ENCODE data around the gene KCNT2.

The KCNT2 gene

DNA sequence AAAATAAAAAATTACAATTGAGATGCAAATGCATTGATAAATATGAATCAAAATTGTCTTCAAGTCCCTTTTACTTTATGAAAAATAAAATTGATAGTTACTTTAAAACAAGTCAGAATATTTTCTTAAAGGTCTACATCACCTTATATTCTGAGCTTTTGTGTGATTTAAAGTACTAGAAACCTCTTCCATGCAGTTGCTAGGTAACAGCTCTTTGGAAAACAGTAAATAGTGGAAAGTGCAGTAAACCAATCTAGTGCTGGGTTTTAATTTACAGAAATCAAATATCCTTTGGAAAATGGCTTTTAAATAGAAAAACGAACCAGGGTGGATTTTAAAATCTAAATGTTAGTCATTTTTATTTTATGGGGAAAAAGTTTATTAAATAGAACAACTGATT is 227.9 kb downstream of the KCNT2 start:
- H3K23ac ChIP-seq (ENCODE audit: low read length in 2 of 2) = no peak overlapping the region
- H3K36me3 ChIP-seq (ENCODE audit: control insufficient read depth in 1 of 2, insufficient read depth in 2 of 2, low read depth in 1 of 2, low read length in 2 of 2) = no peaks in the 10 kb centered on the region
- H2BK12ac ChIP-seq (ENCODE audit: low read length in 2 of 2) = no peak overlapping the region
- H3K4me2 ChIP-seq (ENCODE audit: low read length, poor library complexity, severe bottlenecking) = no peak overlapping the region
- H3K4me3 ChIP-seq (ENCODE audit: insufficient read depth in 1 of 2, low read depth in 1 of 2, low read length in 2 of 2) = no peak overlapping the region
- H3K9me3 ChIP-seq (ENCODE audit: control insufficient read depth, low read length) = no peaks in the 10 kb centered on the region
- H3K27me3 ChIP-seq (ENCODE audit: control insufficient read depth in 1 of 2, insufficient read depth in 1 of 2, low read length in 2 of 2) = no peaks in the 10 kb centered on the region
- no peaks in the 10 kb centered on the region for H3K4me1 ChIP-seq (ENCODE audit: control insufficient read depth, insufficient read depth, low read depth, low read length)
- H2BK5ac ChIP-seq (ENCODE audit: low read depth, low read length, poor library complexity, severe bottlenecking) = no peak overlapping the region
- H2AFZ ChIP-seq (ENCODE audit: low read depth, low read length) = no peak overlapping the region
- H4K8ac ChIP-seq (ENCODE audit: low read length) = no peak overlapping the region
- H3K4ac ChIP-seq (ENCODE audit: low read depth in 1 of 2, low read length in 2 of 2) = no peak overlapping the region
- no peak overlapping the region for H4K91ac ChIP-seq (ENCODE audit: low read length)
- no peak overlapping the region for H3K27ac ChIP-seq (ENCODE audit: low read length, poor library complexity, severe bottlenecking)
- H3K79me1 ChIP-seq (replicated peaks; ENCODE audit: low read length, poor library complexity, severe bottlenecking) = no peaks in the 10 kb centered on the region
- H3K9ac ChIP-seq (ENCODE audit: low read length) = peak overlapping the region; percentile 27
- no peak overlapping the region for H2BK120ac ChIP-seq (ENCODE audit: low read depth, low read length)
- no peak overlapping the region for H3K18ac ChIP-seq (ENCODE audit: low read depth in 1 of 2, low read length in 2 of 2)
- DNase-seq = peak; percentile 53
- no peak overlapping the region for H2BK15ac ChIP-seq (ENCODE audit: low read depth, poor library complexity, severe bottlenecking)
- H3K14ac ChIP-seq (ENCODE audit: low read length in 2 of 2) = no peak overlapping the region
- no peak overlapping the region for H2AK5ac ChIP-seq (ENCODE audit: low read length, severe bottlenecking)
- no CpG with 5 or more reads among the region's 1 CpG for WGBS

DNA sequence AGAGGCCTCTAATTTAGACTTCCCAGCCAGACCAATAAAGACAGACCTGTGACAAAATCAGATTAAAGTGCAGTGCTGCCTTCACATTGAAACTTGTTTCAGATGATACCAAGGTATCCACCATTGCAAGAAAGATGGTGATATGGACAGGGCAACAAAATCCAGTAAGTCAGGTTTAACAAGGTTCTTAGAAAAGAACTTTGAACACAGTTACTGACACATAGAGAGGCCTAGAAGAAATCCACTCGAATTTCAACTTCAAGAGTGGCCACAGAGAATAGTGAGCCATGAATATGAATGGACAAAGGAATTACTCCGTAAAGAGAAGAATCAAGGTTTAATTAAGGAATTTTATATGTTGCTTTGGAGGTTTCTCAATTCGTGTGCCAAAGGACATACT is 230.4 kb downstream of the KCNT2 start:
- no peaks in the 10 kb centered on the region for H3K4me1 ChIP-seq (ENCODE audit: control insufficient read depth, insufficient read depth, low read depth, low read length)
- H3K18ac ChIP-seq (ENCODE audit: low read depth in 1 of 2, low read length in 2 of 2) = no peak overlapping the region

DNA sequence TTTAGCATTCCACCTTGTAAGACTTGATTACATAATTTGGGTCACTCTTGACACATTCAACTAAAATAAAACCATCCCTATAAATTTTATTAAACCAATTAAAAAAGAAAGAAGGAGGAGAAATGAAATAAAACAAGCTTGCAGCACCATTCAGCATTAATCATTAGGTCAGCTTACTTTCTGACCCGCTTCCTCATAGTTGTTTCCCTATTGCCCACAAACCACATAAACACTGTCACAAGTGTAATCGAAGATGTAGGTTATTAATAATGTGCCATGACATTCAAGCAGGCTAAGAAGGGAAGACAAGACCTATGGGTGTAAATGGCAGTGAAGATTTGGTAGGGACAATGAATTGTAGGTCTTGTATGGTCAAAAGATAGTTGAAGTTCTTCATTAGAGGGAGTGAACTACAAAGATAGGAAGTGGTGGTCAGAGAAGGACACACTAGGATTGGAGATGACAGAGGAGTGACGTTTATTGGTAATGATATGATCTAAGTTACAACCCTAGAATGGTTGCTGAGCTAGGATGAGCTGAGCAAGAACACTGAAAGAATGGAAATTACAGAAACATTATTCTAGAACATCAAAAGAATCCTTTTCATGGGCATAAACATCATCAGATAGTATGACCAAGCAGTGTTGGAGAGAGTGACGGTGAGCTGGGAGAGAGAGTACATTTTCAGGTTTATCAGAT is 231.5 kb downstream of the KCNT2 start:
- Histone ChIP-seq H2BK5ac (ENCODE audit: low read depth, low read length, poor library complexity, severe bottlenecking) (no peak overlapping the region), H3K9me3 (ENCODE audit: control insufficient read depth, low read length) (no peaks in the 10 kb centered on the region), H2BK120ac (ENCODE audit: low read depth, low read length) (no peak overlapping the region), H3K27ac (ENCODE audit: low read length, poor library complexity, severe bottlenecking) (no peak overlapping the region), H3K23ac (ENCODE audit: low read length in 2 of 2) (no peak overlapping the region), H2BK15ac (ENCODE audit: low read depth, poor library complexity, severe bottlenecking) (no peak overlapping the region), H3K14ac (ENCODE audit: low read length in 2 of 2) (no peak overlapping the region), H3K79me1 (replicated peaks; ENCODE audit: low read length, poor library complexity, severe bottlenecking) (no peaks in the 10 kb centered on the region), H4K91ac (ENCODE audit: low read length) (no peak overlapping the region), H2AK5ac (ENCODE audit: low read length, severe bottlenecking) (no peak overlapping the region), H3K4me2 (ENCODE audit: low read length, poor library complexity, severe bottlenecking) (no peak overlapping the region), H3K4ac (ENCODE audit: low read depth in 1 of 2, low read length in 2 of 2) (no peak overlapping the region), H3K9ac (ENCODE audit: low read length) (no peak overlapping the region), H3K4me1 (ENCODE audit: control insufficient read depth, insufficient read depth, low read depth, low read length) (no peaks in the 10 kb centered on the region), H2BK12ac (ENCODE audit: low read length in 2 of 2) (no peak overlapping the region), H3K36me3 (ENCODE audit: control insufficient read depth in 1 of 2, insufficient read depth in 2 of 2, low read depth in 1 of 2, low read length in 2 of 2) (no peaks in the 10 kb centered on the region), H4K8ac (ENCODE audit: low read length) (no peak overlapping the region), H2AFZ (ENCODE audit: low read depth, low read length) (no peak overlapping the region), H3K4me3 (ENCODE audit: insufficient read depth in 1 of 2, low read depth in 1 of 2, low read length in 2 of 2) (no peak overlapping the region), H3K27me3 (ENCODE audit: control insufficient read depth in 1 of 2, insufficient read depth in 1 of 2, low read length in 2 of 2) (no peaks in the 10 kb centered on the region), H3K18ac (ENCODE audit: low read depth in 1 of 2, low read length in 2 of 2) (no peak overlapping the region)
- WGBS = 77% methylated on average over 3 of the region's 4 CpGs
- DNase-seq = no peak

More for the DNA sequence above, 230.4 kb downstream of the KCNT2 start:
- no peaks in the 10 kb centered on the region for H3K79me1 ChIP-seq (replicated peaks; ENCODE audit: low read length, poor library complexity, severe bottlenecking)
- no peak overlapping the region for H4K8ac ChIP-seq (ENCODE audit: low read length)
- H3K9ac ChIP-seq (ENCODE audit: low read length) = no peak overlapping the region
- no peak overlapping the region for H2AFZ ChIP-seq (ENCODE audit: low read depth, low read length)
- H3K23ac ChIP-seq (ENCODE audit: low read length in 2 of 2) = no peak overlapping the region
- H3K4me2 ChIP-seq (ENCODE audit: low read length, poor library complexity, severe bottlenecking) = no peak overlapping the region
- H3K27ac ChIP-seq (ENCODE audit: low read length, poor library complexity, severe bottlenecking) = no peak overlapping the region
- H3K4me3 ChIP-seq (ENCODE audit: insufficient read depth in 1 of 2, low read depth in 1 of 2, low read length in 2 of 2) = no peak overlapping the region
- H3K27me3 ChIP-seq (ENCODE audit: control insufficient read depth in 1 of 2, insufficient read depth in 1 of 2, low read length in 2 of 2) = no peaks in the 10 kb centered on the region
- H2AK5ac ChIP-seq (ENCODE audit: low read length, severe bottlenecking) = no peak overlapping the region
- no peak overlapping the region for H3K14ac ChIP-seq (ENCODE audit: low read length in 2 of 2)
- H2BK120ac ChIP-seq (ENCODE audit: low read depth, low read length) = no peak overlapping the region
- no peak for DNase-seq
- WGBS = 93% methylated on average over 1 of the region's 3 CpGs
- no peak overlapping the region for H2BK5ac ChIP-seq (ENCODE audit: low read depth, low read length, poor library complexity, severe bottlenecking)
- H2BK12ac ChIP-seq (ENCODE audit: low read length in 2 of 2) = no peak overlapping the region
- no peak overlapping the region for H3K4ac ChIP-seq (ENCODE audit: low read depth in 1 of 2, low read length in 2 of 2)
- no peaks in the 10 kb centered on the region for H3K9me3 ChIP-seq (ENCODE audit: control insufficient read depth, low read length)
- no peak overlapping the region for H2BK15ac ChIP-seq (ENCODE audit: low read depth, poor library complexity, severe bottlenecking)
- H4K91ac ChIP-seq (ENCODE audit: low read length) = no peak overlapping the region
- no peaks in the 10 kb centered on the region for H3K36me3 ChIP-seq (ENCODE audit: control insufficient read depth in 1 of 2, insufficient read depth in 2 of 2, low read depth in 1 of 2, low read length in 2 of 2)

DNA sequence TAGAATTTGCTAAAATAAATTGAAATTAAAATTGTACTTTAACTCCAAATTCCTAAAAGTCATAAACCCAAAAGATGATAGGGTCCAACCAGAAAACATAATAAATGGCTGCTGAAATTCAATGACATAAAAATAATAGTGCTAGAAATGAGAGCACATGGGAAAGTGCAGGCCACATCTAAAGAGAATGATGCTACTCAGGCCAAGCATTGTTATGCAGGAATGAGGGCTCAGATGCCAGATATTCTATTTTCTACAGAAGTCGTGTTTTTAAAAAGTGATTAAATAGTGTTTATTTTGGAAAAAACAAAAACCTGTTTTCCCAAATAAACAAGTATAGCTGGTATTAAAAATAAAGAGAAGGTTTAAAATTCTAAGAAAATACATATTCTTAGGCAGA is 234.4 kb downstream of the KCNT2 start:
- H2AFZ ChIP-seq (ENCODE audit: low read depth, low read length) = no peak overlapping the region
- no CpG with 5 or more reads among the region's 1 CpG for WGBS

More for the DNA sequence above, 234.4 kb downstream of the KCNT2 start:
- no peak for DNase-seq
- no peak overlapping the region for H2BK15ac ChIP-seq (ENCODE audit: low read depth, poor library complexity, severe bottlenecking)
- H3K18ac ChIP-seq (ENCODE audit: low read depth in 1 of 2, low read length in 2 of 2) = no peak overlapping the region
- no peaks in the 10 kb centered on the region for H3K36me3 ChIP-seq (ENCODE audit: control insufficient read depth in 1 of 2, insufficient read depth in 2 of 2, low read depth in 1 of 2, low read length in 2 of 2)
- H3K27ac ChIP-seq (ENCODE audit: low read length, poor library complexity, severe bottlenecking) = no peak overlapping the region
- H2BK120ac ChIP-seq (ENCODE audit: low read depth, low read length) = no peak overlapping the region
- H2BK5ac ChIP-seq (ENCODE audit: low read depth, low read length, poor library complexity, severe bottlenecking) = no peak overlapping the region
- no peak overlapping the region for H4K8ac ChIP-seq (ENCODE audit: low read length)
- H3K4me2 ChIP-seq (ENCODE audit: low read length, poor library complexity, severe bottlenecking) = no peak overlapping the region
- H3K4me3 ChIP-seq (ENCODE audit: insufficient read depth in 1 of 2, low read depth in 1 of 2, low read length in 2 of 2) = no peak overlapping the region
- no peak overlapping the region for H2BK12ac ChIP-seq (ENCODE audit: low read length in 2 of 2)
- no peaks in the 10 kb centered on the region for H3K79me1 ChIP-seq (replicated peaks; ENCODE audit: low read length, poor library complexity, severe bottlenecking)
- no peaks in the 10 kb centered on the region for H3K9me3 ChIP-seq (ENCODE audit: control insufficient read depth, low read length)
- H3K4me1 ChIP-seq (ENCODE audit: control insufficient read depth, insufficient read depth, low read depth, low read length) = no peaks in the 10 kb centered on the region
- H3K4ac ChIP-seq (ENCODE audit: low read depth in 1 of 2, low read length in 2 of 2) = no peak overlapping the region
- H3K27me3 ChIP-seq (ENCODE audit: control insufficient read depth in 1 of 2, insufficient read depth in 1 of 2, low read length in 2 of 2) = no peaks in the 10 kb centered on the region
- H4K91ac ChIP-seq (ENCODE audit: low read length) = no peak overlapping the region
- no peak overlapping the region for H3K23ac ChIP-seq (ENCODE audit: low read length in 2 of 2)
- H3K9ac ChIP-seq (ENCODE audit: low read length) = no peak overlapping the region
- no peak overlapping the region for H3K14ac ChIP-seq (ENCODE audit: low read length in 2 of 2)
- H2AK5ac ChIP-seq (ENCODE audit: low read length, severe bottlenecking) = no peak overlapping the region

Data from mesenchymal stem cell (in vitro differentiated cells and primary cell).